Measurements from ENCODE around the gene IKZF1.

The IKZF1 gene

DNA sequence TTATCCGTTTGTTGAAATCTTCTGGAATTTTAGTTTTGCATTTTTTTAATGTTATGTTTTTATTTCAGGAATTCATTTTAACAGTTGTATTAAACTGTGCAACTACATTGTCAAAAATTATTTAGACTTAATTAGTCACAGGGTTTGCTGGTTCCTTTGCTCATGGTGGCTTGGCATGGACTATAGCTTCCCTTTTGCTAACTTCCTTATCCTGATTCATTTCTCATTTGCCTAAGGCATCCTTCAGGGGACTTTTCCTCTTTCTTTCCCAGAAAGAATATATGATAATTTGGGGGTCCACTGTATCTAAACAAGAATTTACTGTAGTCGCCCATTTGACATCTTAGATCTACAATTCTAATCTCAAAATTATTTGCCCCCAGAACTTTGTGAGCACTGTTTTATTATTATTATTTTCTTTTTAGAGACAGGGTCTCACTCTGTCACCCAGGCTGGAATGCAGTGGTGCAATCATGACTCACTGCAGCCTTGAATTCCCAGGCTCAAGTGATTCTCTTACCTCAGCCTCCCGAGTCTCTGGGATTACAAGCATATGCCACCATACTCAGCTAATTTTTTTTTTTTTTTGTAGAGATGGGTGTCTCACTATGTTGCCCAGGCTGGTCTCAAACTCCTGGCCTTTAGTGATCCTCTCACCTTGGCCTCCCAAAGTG, 131.8 kb downstream of the IKZF1 start:
- DNase-seq (ENCODE audit: insufficient read length, low spot score): no peak

DNA sequence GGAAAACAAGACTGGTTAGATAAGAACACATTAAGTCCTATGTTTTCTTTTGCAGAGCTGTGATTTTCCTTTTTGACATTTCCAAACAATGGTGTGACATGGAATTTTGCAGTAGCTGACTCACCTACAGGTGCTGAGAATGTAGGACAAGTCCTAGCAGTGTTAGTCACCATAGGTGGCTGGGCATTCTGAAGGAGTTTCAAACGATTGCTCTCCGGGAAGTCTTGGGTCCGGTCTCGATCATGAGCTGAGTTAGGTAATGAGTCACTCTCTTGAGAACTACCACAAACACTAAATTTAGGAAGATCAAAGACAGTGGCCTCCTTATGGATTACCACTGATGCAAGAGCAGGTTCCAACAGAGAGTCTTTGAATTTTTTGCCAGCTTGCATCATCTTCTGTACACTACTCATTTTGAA, 142.0 kb downstream of the IKZF1 start:
- TF ChIP-seq, protein P1, sequence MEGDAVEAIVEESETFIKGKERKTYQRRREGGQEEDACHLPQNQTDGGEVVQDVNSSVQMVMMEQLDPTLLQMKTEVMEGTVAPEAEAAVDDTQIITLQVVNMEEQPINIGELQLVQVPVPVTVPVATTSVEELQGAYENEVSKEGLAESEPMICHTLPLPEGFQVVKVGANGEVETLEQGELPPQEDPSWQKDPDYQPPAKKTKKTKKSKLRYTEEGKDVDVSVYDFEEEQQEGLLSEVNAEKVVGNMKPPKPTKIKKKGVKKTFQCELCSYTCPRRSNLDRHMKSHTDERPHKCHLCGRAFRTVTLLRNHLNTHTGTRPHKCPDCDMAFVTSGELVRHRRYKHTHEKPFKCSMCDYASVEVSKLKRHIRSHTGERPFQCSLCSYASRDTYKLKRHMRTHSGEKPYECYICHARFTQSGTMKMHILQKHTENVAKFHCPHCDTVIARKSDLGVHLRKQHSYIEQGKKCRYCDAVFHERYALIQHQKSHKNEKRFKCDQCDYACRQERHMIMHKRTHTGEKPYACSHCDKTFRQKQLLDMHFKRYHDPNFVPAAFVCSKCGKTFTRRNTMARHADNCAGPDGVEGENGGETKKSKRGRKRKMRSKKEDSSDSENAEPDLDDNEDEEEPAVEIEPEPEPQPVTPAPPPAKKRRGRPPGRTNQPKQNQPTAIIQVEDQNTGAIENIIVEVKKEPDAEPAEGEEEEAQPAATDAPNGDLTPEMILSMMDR (IDR thresholded peaks at IDR 0.05; ENCODE audit: insufficient read depth, missing control alignments): no peak
- DNase-seq (ENCODE audit: insufficient read length, low spot score) (no peak), FAIRE-seq (no peak)

More for the DNA sequence above, 131.8 kb downstream of the IKZF1 start:
- no peak for FAIRE-seq
- TF ChIP-seq, protein P1 (IDR thresholded peaks at IDR 0.05; ENCODE audit: insufficient read depth, missing control alignments): no peak

DNA sequence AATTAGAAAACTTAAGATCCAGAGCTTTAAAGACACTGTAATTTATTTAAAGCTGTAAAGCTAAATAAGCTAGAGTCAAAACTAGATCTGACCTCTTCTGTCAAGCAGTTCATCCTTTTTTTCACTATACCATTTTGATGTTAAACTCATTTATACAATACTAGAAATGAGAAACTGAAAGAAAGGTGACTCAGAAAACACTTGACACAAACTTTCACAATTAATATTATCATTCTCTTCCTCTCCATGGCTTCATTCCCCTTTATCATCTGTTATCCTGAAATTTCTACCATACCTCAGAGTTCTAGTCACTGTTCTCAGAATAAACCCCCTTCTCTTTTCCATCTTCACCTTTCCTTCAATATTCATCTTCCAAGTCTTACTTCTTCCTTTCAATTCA, 144.3 kb downstream of the IKZF1 start:
- no peak for DNase-seq (ENCODE audit: insufficient read length, low spot score)
- TF ChIP-seq, protein P1 (IDR thresholded peaks at IDR 0.05; ENCODE audit: insufficient read depth, missing control alignments): no peak
- no peak for FAIRE-seq

DNA sequence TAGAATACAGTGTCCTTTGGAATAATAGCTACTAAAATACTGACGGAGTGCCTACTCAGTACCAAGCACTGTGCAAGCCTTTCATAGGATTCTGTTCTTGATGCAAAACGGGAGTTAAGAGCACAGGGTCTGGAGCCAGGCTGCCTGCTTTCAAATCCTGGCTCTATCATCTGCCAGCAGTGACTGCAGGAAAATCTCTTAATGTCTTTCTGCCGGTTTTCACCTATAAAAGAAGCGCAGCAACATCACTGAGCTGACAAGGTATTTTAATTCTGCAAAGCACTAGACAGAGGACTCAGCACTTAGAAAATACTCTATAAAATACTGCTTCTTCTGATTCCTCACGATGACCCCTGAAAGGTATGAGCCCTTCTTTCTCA, 145.0 kb downstream of the IKZF1 start:
- TF ChIP-seq, protein P1 (IDR thresholded peaks at IDR 0.05; ENCODE audit: insufficient read depth, missing control alignments): no peak
- DNase-seq (ENCODE audit: insufficient read length, low spot score) (no peak), FAIRE-seq (no peak)

DNA sequence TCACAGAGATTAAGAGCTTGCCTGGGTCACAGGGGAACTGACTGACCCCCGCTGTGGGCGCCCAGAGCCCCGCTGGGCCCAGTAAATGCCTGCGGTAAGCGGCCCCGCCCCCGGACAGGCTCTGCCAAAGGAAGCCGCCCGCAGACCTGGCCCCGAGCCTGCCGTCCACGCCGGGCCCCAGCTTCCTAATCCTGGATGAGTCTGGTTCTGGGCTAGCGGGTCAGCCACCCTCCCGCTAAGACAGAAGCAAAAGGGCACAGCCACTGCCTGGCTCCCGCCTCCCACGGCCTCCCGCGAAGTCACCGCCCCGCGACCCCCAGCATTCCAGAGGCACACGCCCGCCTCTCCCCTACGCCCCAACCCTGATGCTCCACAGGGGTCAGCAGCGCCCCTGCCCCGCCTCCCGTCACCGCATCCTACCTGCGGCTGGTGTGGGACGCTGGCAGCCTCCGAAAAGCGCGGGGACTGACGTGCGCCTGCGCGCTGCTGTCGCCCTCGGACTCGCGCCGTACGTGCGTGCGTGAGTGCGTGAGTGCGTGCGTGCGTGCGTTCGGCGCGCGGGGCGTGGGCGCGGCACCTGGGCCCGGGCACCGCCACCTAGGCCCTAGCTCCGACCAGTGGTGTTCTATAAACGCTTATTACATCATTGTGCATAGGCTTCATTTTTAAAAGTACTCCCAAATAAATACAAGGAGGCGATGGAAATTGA, 145.5 kb downstream of the IKZF1 start, which contains the start of gene FIGNL1:
Gene FIGNL1 (minus strand): TSS at position 470 of the 709 bp plus-strand sequence. CDS start 3,063 bp downstream, outside the sequence.
- TF ChIP-seq, protein P1 (IDR thresholded peaks at IDR 0.05; ENCODE audit: insufficient read depth, missing control alignments): no peak
- peak; percentile 49 for DNase-seq (ENCODE audit: insufficient read length, low spot score)
- FAIRE-seq: no peak

DNA sequence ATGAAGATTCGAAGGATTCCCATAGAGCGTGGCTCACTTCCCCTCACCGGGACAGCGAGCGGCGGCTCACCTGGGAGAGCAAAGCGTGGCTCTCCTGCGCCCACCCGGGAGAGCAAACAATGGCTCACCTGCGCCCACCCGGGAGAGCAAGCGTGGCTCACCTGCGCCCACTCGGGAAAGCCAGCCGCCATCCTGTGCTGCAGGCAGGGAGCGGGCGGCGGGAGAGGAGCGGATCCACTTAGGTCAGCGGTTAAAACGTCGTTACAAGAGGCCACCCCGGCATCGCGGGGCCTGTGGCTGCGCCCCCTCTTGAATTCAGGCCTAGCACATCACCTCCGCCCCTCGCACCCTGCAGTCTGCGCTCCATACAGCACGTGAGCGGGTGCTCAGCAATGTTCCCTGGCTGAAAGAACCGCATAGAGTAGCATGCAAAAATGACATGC, 146.1 kb downstream of the IKZF1 start:
- DNase-seq (ENCODE audit: insufficient read length, low spot score) (no peak), FAIRE-seq (no peak)
- TF ChIP-seq, protein P1 (IDR thresholded peaks at IDR 0.05; ENCODE audit: insufficient read depth, missing control alignments): no peak

All from D721Med (cell line).